HFF-Myc (cell line): Measurements from ENCODE around the gene ALK.

ENCODE experiments used
- DNase-seq: peaks from one replicate; pipeline ENCODE4 v3.0.0-alpha.2; 2011; ENCODE audit warnings: low read depth; ENCODE audit errors: extremely low read depth
- H3K4me3 ChIP-seq: replicated peaks from 2 replicates; pipeline ENCODE4 v1.5.1; 2011; ENCODE audit warnings: low read depth, mild to moderate bottlenecking, control low read depth, low read length
- TF ChIP-seq, protein P1 (sequence below): IDR thresholded peaks from 2 replicates; pipeline ENCODE4 v1.5.1; 2012; ENCODE audit warnings: mild to moderate bottlenecking, low read depth, low read length, control low read depth; ENCODE audit errors: missing control alignments

Gene ALK

GRCh38 chr2:29950481-29950880, 29.1 kb upstream of the ALK start:
- H3K4me3 ChIP-seq, result no peak overlapping the region
- DNase-seq, result no peak
- TF ChIP-seq, protein P1, sequence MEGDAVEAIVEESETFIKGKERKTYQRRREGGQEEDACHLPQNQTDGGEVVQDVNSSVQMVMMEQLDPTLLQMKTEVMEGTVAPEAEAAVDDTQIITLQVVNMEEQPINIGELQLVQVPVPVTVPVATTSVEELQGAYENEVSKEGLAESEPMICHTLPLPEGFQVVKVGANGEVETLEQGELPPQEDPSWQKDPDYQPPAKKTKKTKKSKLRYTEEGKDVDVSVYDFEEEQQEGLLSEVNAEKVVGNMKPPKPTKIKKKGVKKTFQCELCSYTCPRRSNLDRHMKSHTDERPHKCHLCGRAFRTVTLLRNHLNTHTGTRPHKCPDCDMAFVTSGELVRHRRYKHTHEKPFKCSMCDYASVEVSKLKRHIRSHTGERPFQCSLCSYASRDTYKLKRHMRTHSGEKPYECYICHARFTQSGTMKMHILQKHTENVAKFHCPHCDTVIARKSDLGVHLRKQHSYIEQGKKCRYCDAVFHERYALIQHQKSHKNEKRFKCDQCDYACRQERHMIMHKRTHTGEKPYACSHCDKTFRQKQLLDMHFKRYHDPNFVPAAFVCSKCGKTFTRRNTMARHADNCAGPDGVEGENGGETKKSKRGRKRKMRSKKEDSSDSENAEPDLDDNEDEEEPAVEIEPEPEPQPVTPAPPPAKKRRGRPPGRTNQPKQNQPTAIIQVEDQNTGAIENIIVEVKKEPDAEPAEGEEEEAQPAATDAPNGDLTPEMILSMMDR, result no peak

DNA sequence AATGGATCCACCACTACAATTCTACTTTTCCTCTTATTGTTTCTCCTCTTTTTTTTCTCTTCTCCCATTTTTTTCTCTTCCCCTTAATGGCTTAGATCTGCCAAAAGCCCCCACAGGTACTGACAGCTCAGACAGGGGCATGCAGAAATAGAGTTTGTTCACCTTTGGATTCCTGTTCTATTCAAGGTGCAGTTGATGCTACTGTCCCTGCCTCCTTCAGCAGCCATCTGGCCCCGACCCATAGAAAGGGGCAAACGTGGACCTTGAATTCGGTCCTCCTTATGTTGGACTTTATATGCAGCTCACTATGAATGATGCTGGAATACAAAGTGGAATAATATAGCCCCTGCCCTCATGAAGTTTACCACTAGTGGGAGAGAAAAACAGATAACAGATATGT, 27.7 kb upstream of the ALK start:
- TF ChIP-seq, protein P1, result no peak
- no peak overlapping the region for H3K4me3 ChIP-seq

GRCh38 chr2:29946505-29946904, 25.1 kb upstream of the ALK start:
- DNase-seq, result no peak
- no peak overlapping the region for H3K4me3 ChIP-seq
- TF ChIP-seq, protein P1, result no peak

More for the DNA sequence above, 27.7 kb upstream of the ALK start:
- no peak for DNase-seq

DNA sequence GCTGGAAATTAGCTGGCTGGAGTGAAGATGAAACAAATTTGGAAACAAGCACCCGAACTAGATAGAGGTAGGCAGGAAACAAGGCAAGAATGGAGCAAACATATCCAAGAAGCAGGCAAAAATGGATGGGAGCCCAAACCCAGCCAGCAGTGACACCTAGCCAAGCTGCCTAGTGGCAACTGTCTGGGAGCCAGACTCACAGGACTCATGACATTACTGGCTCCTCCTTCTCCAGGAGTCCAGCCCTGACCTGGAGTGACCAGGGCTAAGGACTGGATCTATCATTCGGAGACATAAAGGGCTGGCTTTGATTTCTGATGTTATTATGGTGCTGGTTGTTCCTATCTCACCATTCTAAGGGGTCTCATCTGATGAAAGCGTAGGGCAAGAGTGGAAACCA, 21.3 kb upstream of the ALK start:
- TF ChIP-seq, protein P1, result no peak

GRCh38 chr2:29940706-29941105, 19.3 kb upstream of the ALK start:
- TF ChIP-seq, protein P1, result no peak
- DNase-seq, result no peak

More for the DNA sequence above, 21.3 kb upstream of the ALK start:
- H3K4me3 ChIP-seq, result no peak overlapping the region
- DNase-seq, result no peak

GRCh38 chr2:29936020-29936419, 14.6 kb upstream of the ALK start:
- TF ChIP-seq, protein P1, result no peak
- no peak for DNase-seq
- no peak overlapping the region for H3K4me3 ChIP-seq

More at GRCh38 chr2:29940706-29941105, 19.3 kb upstream of the ALK start:
- H3K4me3 ChIP-seq, result no peak overlapping the region

- TF ChIP-seq, protein P1, result no peak
- H3K4me3 ChIP-seq, result no peak overlapping the region
- DNase-seq, result no peak
Measured at GRCh38 chr2:29931818-29932217, 10.4 kb upstream of the ALK start.
